Activated T-helper 1 cell treated with Interleukin-2 at 50 U/mL for 16 hours (primary cell): ENCODE measurements around the gene TMEM88.
A peak's percentile ranks its signal among the peaks of the same experiment; 100 is the strongest.

ENCODE experiments used
- DNase-seq: peaks from one replicate; pipeline ENCODE4 v3.0.0-alpha.2; 2020; ENCODE audit warnings: low read depth

The TMEM88 gene

GRCh38 chr17:7833011-7833794, 21.7 kb upstream of the TMEM88 start:
- no peak for DNase-seq

GRCh38 chr17:7833795-7834541, 20.9 kb upstream of the TMEM88 start, which contains the start of gene KDM6B:
Gene KDM6B (plus strand): TSS chr17:7834217. CDS start chr17:7845555, 11,338 bp downstream.
- peak; percentile 72 for DNase-seq

- DNase-seq = no peak
Measured at GRCh38 chr17:7834542-7834956, 20.3 kb upstream of the TMEM88 start.

GRCh38 chr17:7834957-7835813, 19.7 kb upstream of the TMEM88 start:
- peak; percentile 78 for DNase-seq

- DNase-seq = no peak
Measured at GRCh38 chr17:7835814-7836595, 18.9 kb upstream of the TMEM88 start.

GRCh38 chr17:7836596-7837407, 18.1 kb upstream of the TMEM88 start:
- DNase-seq = no peak

GRCh38 chr17:7837408-7838088, 17.3 kb upstream of the TMEM88 start:
- DNase-seq = no peak

GRCh38 chr17:7838090-7839075, 16.5 kb upstream of the TMEM88 start:
- DNase-seq = no peak

- no peak for DNase-seq
Measured at GRCh38 chr17:7839190-7839875, 15.5 kb upstream of the TMEM88 start.

- no peak for DNase-seq
Measured at GRCh38 chr17:7839876-7840261, 15.0 kb upstream of the TMEM88 start.

- DNase-seq = no peak
Measured at GRCh38 chr17:7840441-7840840, 14.4 kb upstream of the TMEM88 start.

GRCh38 chr17:7840875-7841274, 14.0 kb upstream of the TMEM88 start:
- no peak for DNase-seq

- peak; percentile 90 for DNase-seq
Measured at GRCh38 chr17:7841396-7841914, 13.4 kb upstream of the TMEM88 start.

GRCh38 chr17:7841915-7842379, 12.9 kb upstream of the TMEM88 start:
- peak; percentile 75 for DNase-seq

- peak; percentile 80 for DNase-seq
Measured at GRCh38 chr17:7842380-7843256, 12.2 kb upstream of the TMEM88 start.

- no peak for DNase-seq
Measured at GRCh38 chr17:7843257-7843535, 11.7 kb upstream of the TMEM88 start.
